ENCODE measurements around the gene HOXB2. TPM values are rescaled to one million over a fixed set of nuclear protein-coding genes. Genes with fewer than 3 reads are reported as not detected.

Gene HOXB2
- total and polyA plus RNA-seq, 2 donors (not counting 1 experiment from before 2014, with no cell fraction given), result 6.1 to 9.2 TPM

DNA sequence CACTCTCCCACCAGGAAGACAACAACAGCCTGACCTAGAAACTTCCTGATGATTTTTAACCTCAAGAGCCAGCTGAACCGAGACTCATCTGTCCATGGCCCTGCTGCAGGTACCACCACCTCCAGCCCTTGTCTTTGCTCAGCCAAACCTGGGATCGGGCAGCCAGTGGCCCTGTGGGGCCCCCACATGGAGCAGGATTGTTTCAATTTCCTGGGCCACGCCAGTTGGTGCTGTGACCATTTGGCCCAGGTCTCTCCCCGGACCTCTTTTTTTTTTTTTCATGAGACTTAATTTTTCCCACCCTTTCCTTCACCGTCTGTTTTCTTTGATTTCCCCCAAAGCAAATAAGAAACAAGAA lies 8.3 kb upstream of the HOXB2 start:
- no peak for ATAC-seq (ENCODE audit: low read depth)
- DNase-seq, result no peak
- Histone ChIP-seq H2AFZ (ENCODE audit: insufficient read depth, low read depth, low read length, poor library complexity, severe bottlenecking) (no peak overlapping the region), H3K4me2 (replicated peaks; ENCODE audit: low read depth, low read length, poor library complexity, severe bottlenecking) (no peak overlapping the region), H4K20me1 (ENCODE audit: control insufficient read depth, insufficient read depth, low read length, poor library complexity, severe bottlenecking) (no peaks in the 10 kb centered on the region), H3K27me3 (replicated peaks in 1 of 4; ENCODE audit: control extremely low read depth in 1 of 4, control insufficient read depth in 3 of 4, insufficient read depth in 4 of 4, low read length in 3 of 4) (peaks cover 0 to 32% (median 10%) of the 10 kb centered on the region in 4 experiments), H3K36me3 (replicated peaks in 1 of 2; ENCODE audit: control extremely low read depth in 1 of 2, control insufficient read depth in 1 of 2, extremely low read depth in 1 of 2, insufficient read depth in 2 of 2, low read length in 1 of 2) (no peaks in the 10 kb centered on the region), H3K4me1 (ENCODE audit: control insufficient read depth in 2 of 2, insufficient read depth in 2 of 2, low read length in 2 of 2) (peaks cover 3 to 8% of the 10 kb centered on the region in 2 donors), H3K9me3 (ENCODE audit: control extremely low read depth in 1 of 3, control insufficient read depth in 2 of 3, insufficient read depth in 1 of 3, low read length in 2 of 3) (peaks cover 0 to 8% (median 0%) of the 10 kb centered on the region in 3 donors), H3K27ac (ENCODE audit: low read length in 2 of 2) (no peak overlapping the region), H3K79me2 (ENCODE audit: control insufficient read depth, insufficient read depth, low read length) (no peaks in the 10 kb centered on the region), H3K9ac (ENCODE audit: low read length) (no peak overlapping the region), H3K4me3 (ENCODE audit: control extremely low read depth in 1 of 5, extremely low read depth in 1 of 5, insufficient read depth in 1 of 5, low read depth in 2 of 5, low read length in 4 of 5) (no peak overlapping the region)
- H3K4me3 Mint-ChIP-seq, result no peak overlapping the region
- TF ChIP-seq EZH2 (IDR thresholded peaks at IDR 0.05; ENCODE audit: borderline replicate concordance, insufficient read depth, low read depth, low read length, poor library complexity, severe bottlenecking) (no peak), CTCF (IDR thresholded peaks at IDR 0.05) (no peak)
- H3K27ac Mint-ChIP-seq, result no peak overlapping the region
- H3K27me3 Mint-ChIP-seq, result peaks cover 29% of the 10 kb centered on the region
- intact Hi-C loops (cut with micrococcal nuclease), result no loop called here
- ChIA-PET CTCF (no interaction called here), POLR2A (no interaction called here)
- WGBS (ENCODE audit: insufficient coverage), result 92% methylated on average over 4 of the region's 5 CpGs
- H3K4me1 Mint-ChIP-seq, result peaks cover 4% of the 10 kb centered on the region
- no peaks in the 10 kb centered on the region for H3K9me3 Mint-ChIP-seq (ENCODE audit: insufficient read depth)

- TF ChIP-seq CTCF (IDR thresholded peaks at IDR 0.05), result no peak
- TF ChIP-seq EZH2 (IDR thresholded peaks at IDR 0.05; ENCODE audit: borderline replicate concordance, insufficient read depth, low read depth, low read length, poor library complexity, severe bottlenecking), result no peak
- CTCF ChIA-PET, result no interaction called here
- no peak for DNase-seq
- intact Hi-C loops (cut with micrococcal nuclease), result no loop called here
- ATAC-seq (ENCODE audit: low read depth), result no peak
- Mint-ChIP-seq H3K27ac (no peak overlapping the region), H3K27me3 (peaks cover 28% of the 10 kb centered on the region), H3K9me3 (ENCODE audit: insufficient read depth) (no peaks in the 10 kb centered on the region), H3K4me1 (peaks cover 8% of the 10 kb centered on the region), H3K4me3 (no peak overlapping the region)
- POLR2A ChIA-PET, result no interaction called here
- H3K4me2 ChIP-seq (replicated peaks; ENCODE audit: low read depth, low read length, poor library complexity, severe bottlenecking), result no peak overlapping the region
- H3K4me3 ChIP-seq (ENCODE audit: control extremely low read depth in 1 of 5, extremely low read depth in 1 of 5, insufficient read depth in 1 of 5, low read depth in 2 of 5, low read length in 4 of 5), result no peak overlapping the region
- no peaks in the 10 kb centered on the region for H4K20me1 ChIP-seq (ENCODE audit: control insufficient read depth, insufficient read depth, low read length, poor library complexity, severe bottlenecking)
- H3K27ac ChIP-seq (ENCODE audit: low read length in 2 of 2), result no peak overlapping the region
- 76% methylated on average over 2 of the region's 11 CpGs for WGBS (ENCODE audit: insufficient coverage)
- no peak overlapping the region for H3K9ac ChIP-seq (ENCODE audit: low read length)
- H2AFZ ChIP-seq (ENCODE audit: insufficient read depth, low read depth, low read length, poor library complexity, severe bottlenecking), result no peak overlapping the region
- H3K36me3 ChIP-seq (replicated peaks in 1 of 2; ENCODE audit: control extremely low read depth in 1 of 2, control insufficient read depth in 1 of 2, extremely low read depth in 1 of 2, insufficient read depth in 2 of 2, low read length in 1 of 2), result no peaks in the 10 kb centered on the region
- no peaks in the 10 kb centered on the region for H3K79me2 ChIP-seq (ENCODE audit: control insufficient read depth, insufficient read depth, low read length)
- peaks cover 0 to 8% (median 0%) of the 10 kb centered on the region in 3 donors for H3K9me3 ChIP-seq (ENCODE audit: control extremely low read depth in 1 of 3, control insufficient read depth in 2 of 3, insufficient read depth in 1 of 3, low read length in 2 of 3)
- peaks cover 9 to 14% of the 10 kb centered on the region in 2 donors for H3K4me1 ChIP-seq (ENCODE audit: control insufficient read depth in 2 of 2, insufficient read depth in 2 of 2, low read length in 2 of 2)
- peaks cover 0 to 29% (median 10%) of the 10 kb centered on the region in 4 experiments for H3K27me3 ChIP-seq (replicated peaks in 1 of 4; ENCODE audit: control extremely low read depth in 1 of 4, control insufficient read depth in 3 of 4, insufficient read depth in 4 of 4, low read length in 3 of 4)
Observed at GRCh38 chr17:48552466-48553189, 7.7 kb upstream of the HOXB2 start.
